Right atrium auricular region (tissue), 2 donors: ENCODE results near the gene CHSY1. TPM values are rescaled to one million over a fixed set of nuclear protein-coding genes. Genes with fewer than 3 reads are reported as not detected.

Experiments used
- DNase-seq: peaks from one replicate; pipeline ENCODE4 v3.0.0-alpha.2; 2019; ENCODE audit warnings: low spot score
- H3K27ac ChIP-seq, 2 donors: fragments of 200-600 bp; sonication (generic); 1 replicate in 1 of 2; 2 replicates in 1 of 2; pipeline ENCODE4 v1.5.1; 2016 to 2019
- H3K27me3 ChIP-seq, 2 donors: fragments of 200-600 bp; sonication (generic); one replicate each; pipeline versions ENCODE4 v1.5.1 to v1.6.0; 2017 to 2019
- H3K36me3 ChIP-seq: fragments of 200-600 bp; sonication (generic); one replicate; pipeline ENCODE4 v1.5.1; 2016
- H3K4me1 ChIP-seq, 2 donors: fragments of 200-600 bp; sonication (generic); one replicate each; pipeline versions ENCODE4 v1.5.1 to v1.6.0; 2017 to 2019
- H3K4me3 ChIP-seq, 2 donors: fragments of 200-600 bp; sonication (generic); 1 replicate in 1 of 2; 2 replicates in 1 of 2; pipeline ENCODE4 v1.5.1; 2017 to 2019; ENCODE audit warnings: mild to moderate bottlenecking in 1 of 2, moderate library complexity in 1 of 2
- H3K9me3 ChIP-seq, 2 donors: fragments of 200-600 bp; sonication (generic); one replicate each; pipeline ENCODE4 v1.5.1; 2019
- CTCF ChIP-seq, 2 donors: fragments of 200-600 bp; sonication (generic); IDR thresholded peaks; one replicate each; pipeline ENCODE4 v1.5.1; 2019; ENCODE audit warnings: antibody characterized with exemption in 2 of 2
- total RNA-seq, 2 donors: library from RNA; depleted of rRNA; stranded (reverse); fragments of >200 nt; gene quantifications; one replicate each; pipeline ENCODE4 v1.1.0, GENCODE V29; 2016

Gene CHSY1
- total RNA-seq, 2 donors from 2014 or later, result 23.1 to 26.1 TPM

- Histone ChIP-seq H3K36me3 (no peaks in the 10 kb centered on the region), H3K4me3 (no peak overlapping the region), H3K27ac (no peak overlapping the region), H3K9me3 (no peaks in the 10 kb centered on the region), H3K4me1 (peaks cover 0 to 14% of the 10 kb centered on the region in 2 donors), H3K27me3 (no peaks in the 10 kb centered on the region)
- DNase-seq, result no peak
- TF ChIP-seq CTCF (IDR thresholded peaks at IDR 0.05), result no peak
Observed at GRCh38 chr15:101139986-101140696, 111.7 kb downstream of the CHSY1 start.

- Histone ChIP-seq H3K27ac (no peak overlapping the region), H3K27me3 (no peaks in the 10 kb centered on the region)
- TF ChIP-seq CTCF (IDR thresholded peaks at IDR 0.05), result no peak
Observed at GRCh38 chr15:101138913-101139880, 112.7 kb downstream of the CHSY1 start.

GRCh38 chr15:101138086-101138660 is 113.7 kb downstream of the CHSY1 start:
- Histone ChIP-seq H3K27ac (no peak overlapping the region), H3K27me3 (no peaks in the 10 kb centered on the region), H3K9me3 (no peaks in the 10 kb centered on the region), H3K4me3 (no peak overlapping the region), H3K4me1 (peaks cover 0 to 14% of the 10 kb centered on the region in 2 donors), H3K36me3 (no peaks in the 10 kb centered on the region)
- TF ChIP-seq CTCF (IDR thresholded peaks at IDR 0.05), result no peak
- DNase-seq, result no peak

More at GRCh38 chr15:101138913-101139880, 112.7 kb downstream of the CHSY1 start:
- Histone ChIP-seq H3K4me3 (no peak overlapping the region), H3K36me3 (no peaks in the 10 kb centered on the region), H3K9me3 (no peaks in the 10 kb centered on the region), H3K4me1 (peaks cover 0 to 14% of the 10 kb centered on the region in 2 donors)
- no peak for DNase-seq

- H3K9me3 ChIP-seq, result no peaks in the 10 kb centered on the region
- H3K4me3 ChIP-seq, result no peak overlapping the region
- no peak for TF ChIP-seq CTCF (IDR thresholded peaks at IDR 0.05)
- H3K27me3 ChIP-seq, result no peaks in the 10 kb centered on the region
- H3K27ac ChIP-seq, result no peak overlapping the region
- peaks cover 0 to 14% of the 10 kb centered on the region in 2 donors for H3K4me1 ChIP-seq
- DNase-seq, result no peak
- no peaks in the 10 kb centered on the region for H3K36me3 ChIP-seq
Observed at GRCh38 chr15:101137312-101137940, 114.4 kb downstream of the CHSY1 start.
